Mammary epithelial cell (primary cell): Measurements from ENCODE around the gene CCDC57.

Experiments
- CTCF ChIP-seq, 2 donors: IDR thresholded peaks in 1 of 2; conservative IDR thresholded peaks in 1 of 2; 2 replicates each; pipeline ENCODE4 v1.5.1; 2011 to 2012; ENCODE audit warnings: inconsistent platforms in 2 of 2, low read length in 2 of 2, mild to moderate bottlenecking in 2 of 2, control low read depth in 1 of 2, low read depth in 1 of 2; ENCODE audit not compliant: insufficient read depth in 1 of 2; ENCODE audit errors: extremely low read depth in 1 of 2
- EZH2 ChIP-seq: IDR thresholded peaks from 2 replicates; pipeline ENCODE4 v1.6.1; 2012; ENCODE audit warnings: low read length, inconsistent platforms, borderline replicate concordance

DNA sequence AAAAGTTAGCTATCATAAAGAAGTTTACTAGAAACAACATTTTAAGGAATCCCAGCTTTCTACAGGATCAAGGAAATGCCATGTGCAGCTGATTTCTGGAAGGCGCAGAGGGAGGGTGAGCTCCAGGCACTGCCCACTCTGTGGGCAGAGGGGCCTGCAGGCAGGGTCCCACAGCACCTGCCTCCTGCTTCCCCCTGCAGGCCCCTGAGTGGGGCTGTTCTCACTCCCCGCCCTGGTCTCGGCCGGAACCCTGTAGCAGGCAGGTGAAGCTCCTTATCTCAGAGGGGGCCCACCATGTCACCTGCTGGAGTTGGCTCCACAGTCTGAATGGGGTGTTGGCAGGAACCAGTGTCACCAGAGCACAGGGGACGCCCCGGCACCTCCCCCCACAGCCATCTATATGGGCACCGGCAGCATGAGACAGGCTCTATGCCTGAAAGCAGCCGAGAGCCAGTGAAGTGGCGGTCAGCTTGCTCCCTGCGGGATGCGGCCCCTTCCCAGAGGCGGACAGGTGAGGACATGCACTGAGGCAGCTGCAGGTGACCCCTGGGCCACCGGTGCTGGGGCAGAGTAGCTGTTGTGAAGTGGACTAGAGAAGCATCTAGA, 67.0 kb downstream of the CCDC57 start:
- TF ChIP-seq CTCF (conservative IDR thresholded peaks at IDR 0.05 in 1 of 2, IDR thresholded peaks at IDR 0.05 in 1 of 2; ENCODE audit: extremely low read depth in 1 of 2, insufficient read depth in 1 of 2, low read depth in 1 of 2, low read length in 2 of 2) (no peak), EZH2 (no peak)
